Measurements from ENCODE around the gene TPST2.

The TPST2 gene

GRCh38 chr22:26629988-26630761 lies 40.2 kb upstream of the TPST2 start:
- DNase-seq (ENCODE audit: low read depth in 2 of 2) = no peak
- TF ChIP-seq CTCF (IDR thresholded peaks at IDR 0.05; ENCODE audit: low read depth, low read length) = no peak
- no peak overlapping the region for H3K4me3 ChIP-seq (replicated peaks in 1 of 2; ENCODE audit: low read depth in 2 of 2, low read length in 2 of 2)

GRCh38 chr22:26624803-26625202 lies 34.9 kb upstream of the TPST2 start:
- no peak for DNase-seq (ENCODE audit: low read depth in 2 of 2)
- no peak for TF ChIP-seq CTCF (IDR thresholded peaks at IDR 0.05; ENCODE audit: low read depth, low read length)
- no peak overlapping the region for H3K4me3 ChIP-seq (replicated peaks in 1 of 2; ENCODE audit: low read depth in 2 of 2, low read length in 2 of 2)

- TF ChIP-seq CTCF (IDR thresholded peaks at IDR 0.05; ENCODE audit: low read depth, low read length) = no peak
- H3K4me3 ChIP-seq (replicated peaks in 1 of 2; ENCODE audit: low read depth in 2 of 2, low read length in 2 of 2) = no peak overlapping the region
- no peak for DNase-seq (ENCODE audit: low read depth in 2 of 2)
Observed at GRCh38 chr22:26623984-26624383, 34.1 kb upstream of the TPST2 start.

GRCh38 chr22:26621663-26622062 lies 31.7 kb upstream of the TPST2 start, which contains the start of gene CRYBA4:
TSS of gene CRYBA4 (plus strand) at chr22:26621963. CDS start at chr22:26622597, 634 bp downstream.
- H3K4me3 ChIP-seq (replicated peaks in 1 of 2; ENCODE audit: low read depth in 2 of 2, low read length in 2 of 2) = no peak within 1 kb of the TSS
- no peak for TF ChIP-seq CTCF (IDR thresholded peaks at IDR 0.05; ENCODE audit: low read depth, low read length)
- DNase-seq (ENCODE audit: low read depth in 2 of 2) = no peak

- no peak overlapping the region for H3K4me3 ChIP-seq (replicated peaks in 1 of 2; ENCODE audit: low read depth in 2 of 2, low read length in 2 of 2)
- no peak for TF ChIP-seq CTCF (IDR thresholded peaks at IDR 0.05; ENCODE audit: low read depth, low read length)
- DNase-seq (ENCODE audit: low read depth in 2 of 2) = no peak
Observed at GRCh38 chr22:26620197-26620596, 30.3 kb upstream of the TPST2 start.

GRCh38 chr22:26619510-26619909 lies 29.6 kb upstream of the TPST2 start:
- TF ChIP-seq CTCF (IDR thresholded peaks at IDR 0.05; ENCODE audit: low read depth, low read length) = no peak
- no peak for DNase-seq (ENCODE audit: low read depth in 2 of 2)

GRCh38 chr22:26618455-26618854 lies 28.5 kb upstream of the TPST2 start:
- no peak for TF ChIP-seq CTCF (IDR thresholded peaks at IDR 0.05; ENCODE audit: low read depth, low read length)
- no peak for DNase-seq (ENCODE audit: low read depth in 2 of 2)
- no peak overlapping the region for H3K4me3 ChIP-seq (replicated peaks in 1 of 2; ENCODE audit: low read depth in 2 of 2, low read length in 2 of 2)

More at GRCh38 chr22:26619510-26619909, 29.6 kb upstream of the TPST2 start:
- H3K4me3 ChIP-seq (replicated peaks in 1 of 2; ENCODE audit: low read depth in 2 of 2, low read length in 2 of 2) = no peak overlapping the region
